Urinary bladder (tissue), 4 donors: ENCODE results near the gene ATP10A. TPM values are rescaled to one million over a fixed set of nuclear protein-coding genes. Genes with fewer than 3 reads are reported as not detected.
A peak's percentile ranks its signal among the peaks of the same experiment; 100 is the strongest.

Source experiments
- DNase-seq: peaks from one replicate; pipeline ENCODE4 v3.0.0-alpha.2; 2015; ENCODE audit errors: extremely low spot score
- H3K27ac ChIP-seq: one replicate; pipeline ENCODE4 v1.5.1; 2013; ENCODE audit warnings: low read depth, mild to moderate bottlenecking, moderate library complexity
- H3K36me3 ChIP-seq: one replicate; pipeline ENCODE4 v1.6.1; 2013; ENCODE audit warnings: mild to moderate bottlenecking, moderate library complexity; ENCODE audit not compliant: insufficient read depth
- H3K4me1 ChIP-seq: one replicate; pipeline ENCODE4 v1.6.1; 2013; ENCODE audit warnings: mild to moderate bottlenecking, moderate library complexity; ENCODE audit not compliant: insufficient read depth
- H3K4me3 ChIP-seq: one replicate; pipeline ENCODE4 v1.5.1; 2013; ENCODE audit warnings: low read depth, low read length
- WGBS: extraction: QIAGEN DNeasy Blood & Tissue Kit; methylation state at CpG from one replicate; pipeline ENCODE4 v1.1.7; 2013; 5-methylcytosine and 5-hydroxymethylcytosine counted together
- polyA plus RNA-seq: library from polyadenylated mRNA; stranded (reverse); fragments of 200-250 nt; gene quantifications from one replicate; pipeline ENCODE4 v1.2.3, GENCODE V29; 2013
- total RNA-seq: library from RNA; depleted of rRNA; stranded (reverse); fragments of >200 nt; gene quantifications from one replicate; pipeline ENCODE4 v1.2.3, GENCODE V29; 2014
- donor health status: healthy with polysubstance abuse.
- donor health status: healthy.

Gene ATP10A
- total and polyA plus RNA-seq, 2 donors, result 5.0 to 7.8 TPM

DNA sequence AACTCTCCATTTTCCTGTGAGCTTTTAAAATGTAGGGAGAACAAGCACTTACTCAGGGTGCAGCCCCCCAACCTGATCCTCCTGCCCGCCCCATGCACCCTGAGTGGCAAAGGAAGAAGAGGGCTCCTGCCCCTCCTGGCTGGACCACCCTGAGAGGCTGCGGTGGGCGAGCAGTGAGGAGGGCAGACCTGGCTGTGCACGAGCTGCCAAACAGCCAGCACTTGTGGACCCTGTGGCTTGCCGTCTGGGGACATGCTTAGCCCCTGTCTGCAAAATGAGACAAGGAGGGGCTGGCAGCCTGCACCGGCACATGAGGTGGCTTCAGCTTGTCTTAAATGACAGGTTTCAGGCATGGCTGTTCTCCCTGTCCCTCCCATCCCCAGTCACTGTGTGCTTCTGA is 18.6 kb downstream of the ATP10A start:
- peaks cover under 1% of the 10 kb centered on the region for H3K4me1 ChIP-seq
- H3K27ac ChIP-seq, result no peak overlapping the region
- WGBS, result 82% methylated on average over 6 of the region's 6 CpGs
- H3K4me3 ChIP-seq, result no peak overlapping the region
- H3K36me3 ChIP-seq, result no peaks in the 10 kb centered on the region
- DNase-seq, result no peak

DNA sequence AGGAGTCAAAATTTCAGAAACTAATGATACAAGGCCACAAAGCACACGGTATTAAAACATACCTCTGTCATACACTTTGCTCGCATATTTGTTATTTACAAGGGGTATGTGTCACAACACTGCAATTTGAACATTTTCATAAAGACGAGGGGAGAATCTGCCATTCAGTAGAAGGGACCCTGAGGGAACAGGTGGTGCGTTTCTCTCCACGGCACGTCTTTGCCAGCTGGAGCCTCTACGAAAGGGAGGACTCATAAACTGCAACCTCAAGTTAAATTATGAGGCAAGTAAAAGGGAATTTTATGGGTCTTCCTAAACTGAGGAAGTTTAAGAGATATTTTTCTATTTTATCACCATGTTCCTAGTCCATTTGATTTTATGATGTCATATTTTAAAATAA is 19.1 kb downstream of the ATP10A start:
- peak; percentile 56 for DNase-seq
- Histone ChIP-seq H3K27ac (no peak overlapping the region), H3K36me3 (no peaks in the 10 kb centered on the region), H3K4me1 (no peaks in the 10 kb centered on the region), H3K4me3 (no peak overlapping the region)
- WGBS, result 60% methylated on average over 7 of the region's 7 CpGs

DNA sequence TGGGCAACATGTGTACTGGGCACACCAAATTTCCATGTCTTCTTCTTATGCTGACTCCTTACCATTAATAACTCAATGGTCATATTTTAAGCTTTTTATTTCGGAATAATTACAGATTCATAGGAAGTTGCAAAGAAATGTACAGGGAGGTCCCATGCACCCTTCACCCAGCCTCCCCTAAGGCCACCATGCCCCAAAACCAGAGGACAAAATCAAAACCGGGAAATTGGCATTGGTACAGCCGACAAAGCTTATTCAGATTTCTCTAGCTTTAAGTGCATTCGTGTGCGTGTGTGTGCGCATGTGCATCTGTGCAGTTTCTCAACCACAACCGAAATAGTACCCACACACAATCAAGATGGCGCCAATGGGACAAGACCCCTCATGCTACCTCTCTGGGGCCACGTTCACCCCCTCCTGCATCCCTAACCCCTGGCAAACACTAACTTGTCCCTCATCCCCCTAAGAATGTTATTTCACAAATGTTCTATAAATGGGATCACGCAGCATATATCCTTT is 23.4 kb downstream of the ATP10A start:
- Histone ChIP-seq H3K4me1 (no peaks in the 10 kb centered on the region), H3K36me3 (no peaks in the 10 kb centered on the region), H3K4me3 (no peak overlapping the region), H3K27ac (no peak overlapping the region)
- no peak for DNase-seq
- 92% methylated on average over 10 of the region's 10 CpGs for WGBS

DNA sequence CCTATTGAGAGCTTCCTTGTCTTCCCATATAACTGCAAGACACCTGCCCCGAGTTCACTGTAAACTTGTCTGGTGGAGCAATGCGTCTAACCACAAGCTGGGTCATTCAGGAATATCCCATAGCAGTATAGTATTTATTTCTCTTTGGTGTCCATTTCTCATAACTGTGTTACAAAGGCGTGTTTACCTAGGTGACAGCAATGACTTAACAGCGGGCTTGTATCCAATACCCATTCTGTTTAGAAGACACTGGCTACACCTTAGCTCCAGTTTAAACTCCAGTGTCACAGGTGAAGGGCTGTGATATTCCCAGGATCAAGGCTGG is 24.3 kb downstream of the ATP10A start:
- Histone ChIP-seq H3K4me1 (no peaks in the 10 kb centered on the region), H3K4me3 (no peak overlapping the region), H3K36me3 (no peaks in the 10 kb centered on the region), H3K27ac (no peak overlapping the region)
- DNase-seq, result no peak
- WGBS, result 65% methylated on average over 4 of the region's 4 CpGs

DNA sequence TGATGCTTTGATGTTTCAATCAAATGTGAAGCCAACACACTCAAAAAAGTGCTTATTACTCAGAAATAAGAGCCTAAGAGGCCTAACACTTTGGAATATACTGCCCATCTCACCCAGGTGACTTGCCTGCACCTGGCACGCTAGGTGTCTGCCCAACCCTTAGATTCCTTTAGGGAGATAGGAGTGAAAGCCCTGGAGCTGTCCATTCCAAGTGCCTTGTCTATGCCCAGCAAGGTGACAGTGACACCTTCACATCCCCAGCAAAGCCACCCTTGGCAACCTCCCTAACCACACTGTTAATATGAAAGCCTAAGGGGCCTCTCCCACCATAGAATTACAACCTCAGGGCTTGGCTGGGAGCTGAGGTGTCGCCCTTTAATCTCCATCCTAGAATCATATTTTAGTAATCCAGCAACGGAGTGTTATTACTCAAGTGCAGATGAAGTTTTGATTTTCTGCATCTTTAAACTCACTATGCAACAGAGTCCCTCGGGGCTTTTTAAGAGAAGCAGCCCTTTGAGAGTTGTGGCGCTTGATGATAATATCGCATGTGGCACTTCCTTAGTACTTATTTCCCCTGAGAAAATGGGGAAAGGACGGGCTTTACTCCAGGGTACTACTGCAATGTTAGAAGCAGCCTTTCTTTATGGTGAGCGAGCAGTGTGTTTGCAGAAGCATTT is 24.8 kb downstream of the ATP10A start:
- no peak for DNase-seq
- 69% methylated on average over 8 of the region's 8 CpGs for WGBS
- no peak overlapping the region for H3K27ac ChIP-seq
- no peaks in the 10 kb centered on the region for H3K36me3 ChIP-seq
- no peak overlapping the region for H3K4me3 ChIP-seq
- no peaks in the 10 kb centered on the region for H3K4me1 ChIP-seq

DNA sequence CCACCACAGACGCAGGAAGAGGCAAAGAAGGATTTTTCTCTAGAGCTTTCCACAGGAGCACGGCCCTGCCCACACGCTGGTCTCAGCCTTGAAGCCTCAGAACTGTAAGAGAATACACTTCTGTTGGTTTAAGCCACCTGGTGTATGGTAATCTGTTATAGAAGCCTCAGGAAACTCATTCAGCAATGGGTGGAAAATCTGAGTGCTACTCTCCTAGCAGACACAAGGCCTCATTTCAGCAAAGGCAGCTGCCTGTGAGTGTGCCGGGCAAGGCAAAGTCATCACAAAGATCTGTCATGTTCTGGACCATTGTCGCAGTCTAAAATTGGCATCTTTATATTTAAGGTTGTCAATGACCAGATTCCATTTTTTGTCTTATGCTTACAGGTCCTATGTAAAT is 31.0 kb downstream of the ATP10A start:
- no peaks in the 10 kb centered on the region for H3K36me3 ChIP-seq
- no peak for DNase-seq
- no peak overlapping the region for H3K4me3 ChIP-seq
- WGBS, result 83% methylated on average over 5 of the region's 5 CpGs
- H3K4me1 ChIP-seq, result no peaks in the 10 kb centered on the region
- H3K27ac ChIP-seq, result peak overlapping the region; percentile 71

DNA sequence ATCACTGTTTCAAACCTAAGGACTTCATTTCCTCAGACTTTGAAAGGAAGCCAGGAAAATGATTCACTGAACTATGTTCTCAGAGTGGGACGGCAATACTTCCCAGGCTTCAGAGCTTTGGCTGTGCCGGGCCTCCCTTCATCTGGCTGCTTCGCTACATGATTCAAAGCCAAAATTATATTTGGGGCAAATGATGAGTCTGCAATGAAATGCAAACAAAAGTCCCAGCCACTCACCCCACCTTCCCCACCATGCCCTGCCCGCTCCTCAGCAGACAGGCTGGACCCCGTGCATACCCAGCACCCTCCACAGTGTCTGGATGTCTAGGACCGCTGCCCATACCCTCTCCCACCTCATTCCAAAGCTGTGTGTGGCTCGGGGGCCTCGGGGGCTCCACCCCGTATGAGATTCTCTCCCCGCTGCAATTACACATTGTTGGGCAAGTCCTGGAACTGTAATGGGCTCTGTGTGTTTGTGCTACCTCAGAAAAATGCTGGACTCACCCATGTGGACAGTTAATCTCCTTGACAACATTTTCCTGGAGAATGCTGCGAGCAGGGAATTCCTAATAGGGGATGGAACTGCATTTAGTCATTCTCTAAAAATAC is 32.2 kb downstream of the ATP10A start:
- Histone ChIP-seq H3K27ac (peak overlapping the region; percentile 86), H3K4me3 (no peak overlapping the region), H3K4me1 (no peaks in the 10 kb centered on the region), H3K36me3 (no peaks in the 10 kb centered on the region)
- peak; percentile 21 for DNase-seq
- 24% methylated on average over 11 of the region's 11 CpGs for WGBS

DNA sequence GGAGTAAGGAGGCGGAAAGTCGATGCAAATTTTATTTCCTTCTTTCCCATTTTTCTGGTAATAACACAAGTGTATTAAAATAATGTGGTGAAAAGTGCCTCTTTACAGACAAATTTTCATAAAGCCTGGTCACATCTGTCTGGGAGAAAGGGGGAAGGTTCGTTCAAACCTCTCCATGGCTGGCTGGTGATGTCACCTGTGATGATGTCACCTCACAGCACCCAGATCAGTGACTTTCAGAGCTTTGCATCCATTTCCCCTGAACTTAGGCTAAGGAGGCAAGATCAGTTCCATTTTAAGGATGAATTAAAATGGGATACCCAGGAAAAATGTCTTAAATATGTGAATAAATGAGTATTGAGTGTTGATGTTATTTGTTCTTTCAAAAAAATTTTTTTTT is 34.1 kb downstream of the ATP10A start:
- no peak for DNase-seq
- no peaks in the 10 kb centered on the region for H3K4me1 ChIP-seq
- WGBS, result 85% methylated on average over 3 of the region's 3 CpGs
- H3K27ac ChIP-seq, result no peak overlapping the region
- no peaks in the 10 kb centered on the region for H3K36me3 ChIP-seq
- no peak overlapping the region for H3K4me3 ChIP-seq

DNA sequence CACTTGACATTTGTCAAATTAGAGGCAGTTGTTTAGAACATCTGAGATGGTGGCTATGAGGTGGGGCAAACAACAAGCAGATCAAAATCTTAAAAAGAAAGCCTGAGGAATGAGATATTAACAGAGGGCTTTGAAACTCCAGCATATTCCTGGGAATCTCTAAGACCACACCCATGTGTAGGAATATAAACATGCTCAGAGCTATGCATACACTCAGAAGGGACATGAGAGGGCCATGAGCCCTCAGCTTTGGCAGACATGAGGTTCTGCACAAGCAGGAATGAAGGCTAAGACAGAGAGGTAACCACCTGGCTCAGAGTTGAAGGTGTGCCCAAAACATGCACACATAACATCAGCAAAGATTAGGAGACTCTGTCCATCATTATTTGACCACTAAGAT is 37.9 kb downstream of the ATP10A start:
- DNase-seq, result no peak
- no peak overlapping the region for H3K27ac ChIP-seq

DNA sequence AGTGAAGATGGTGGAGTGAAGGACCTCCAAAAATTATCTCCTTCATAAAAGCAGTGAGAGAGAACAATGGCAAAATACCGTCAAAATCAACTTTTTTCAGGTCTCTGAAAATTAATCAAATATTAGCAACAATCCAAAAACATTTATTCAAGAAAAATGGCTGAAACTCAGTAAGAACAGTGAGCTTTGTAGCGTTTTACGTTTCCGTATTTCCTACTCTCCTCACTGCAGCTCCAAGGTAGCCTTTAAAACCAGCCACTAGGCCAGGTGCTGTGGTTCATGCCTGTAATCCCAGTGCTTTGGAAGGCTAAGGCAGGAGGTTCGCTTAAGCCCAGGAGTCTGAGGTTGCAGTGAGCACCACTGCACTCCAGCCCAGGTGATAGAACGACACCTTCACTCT is 38.5 kb downstream of the ATP10A start:
- Histone ChIP-seq H3K4me3 (no peak overlapping the region), H3K27ac (no peak overlapping the region), H3K36me3 (no peaks in the 10 kb centered on the region), H3K4me1 (no peaks in the 10 kb centered on the region)
- no peak for DNase-seq
- WGBS, result 78% methylated on average over 6 of the region's 6 CpGs

More for the DNA sequence above, 37.9 kb downstream of the ATP10A start:
- H3K4me3 ChIP-seq, result no peak overlapping the region
- H3K36me3 ChIP-seq, result no peaks in the 10 kb centered on the region
- H3K4me1 ChIP-seq, result no peaks in the 10 kb centered on the region

DNA sequence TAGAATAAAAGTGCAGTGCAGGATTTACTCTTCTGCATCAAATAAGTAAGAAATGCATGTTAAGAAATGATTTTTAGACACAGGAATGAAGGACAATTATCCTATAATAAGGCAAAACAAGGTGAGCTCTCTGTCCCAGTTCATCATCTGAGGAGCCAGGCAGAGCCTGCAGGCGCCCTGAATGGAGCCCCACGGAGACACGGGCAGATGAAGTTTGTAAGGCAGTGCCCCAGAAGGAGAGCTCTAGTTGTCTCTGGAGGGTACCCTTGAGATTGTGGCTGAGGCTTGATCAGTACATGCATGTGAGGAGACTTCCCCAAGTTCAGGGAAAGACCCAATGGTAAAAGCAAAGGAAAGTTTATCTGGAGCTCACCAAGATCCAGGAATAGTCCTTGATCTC is 50.3 kb downstream of the ATP10A start:
- no peaks in the 10 kb centered on the region for H3K4me1 ChIP-seq

DNA sequence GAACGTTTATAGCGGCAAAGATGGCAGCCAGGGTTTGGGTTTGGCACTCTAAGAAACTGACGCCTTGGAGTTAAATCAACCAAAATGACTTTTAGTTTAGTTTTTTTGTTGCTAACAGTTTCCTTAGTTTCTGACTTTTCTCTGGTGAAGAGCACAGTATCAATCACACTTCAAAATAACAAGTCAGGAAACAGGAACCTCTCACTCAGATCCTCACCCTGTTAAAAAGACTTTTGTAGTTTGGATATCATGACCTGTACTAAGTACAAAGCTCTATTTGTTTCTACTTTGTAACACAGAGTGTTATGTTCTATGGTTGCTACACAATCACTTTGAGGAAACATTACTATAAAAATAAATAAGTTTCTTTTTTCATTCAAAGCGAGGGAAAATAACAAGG is 51.1 kb downstream of the ATP10A start:
- H3K4me1 ChIP-seq, result no peaks in the 10 kb centered on the region
- no peak for DNase-seq
- H3K4me3 ChIP-seq, result no peak overlapping the region
- no peak overlapping the region for H3K27ac ChIP-seq
- no peaks in the 10 kb centered on the region for H3K36me3 ChIP-seq
- 94% methylated on average over 4 of the region's 4 CpGs for WGBS

More for the DNA sequence above, 50.3 kb downstream of the ATP10A start:
- 75% methylated on average over 3 of the region's 3 CpGs for WGBS
- no peak overlapping the region for H3K27ac ChIP-seq
- no peaks in the 10 kb centered on the region for H3K36me3 ChIP-seq
- no peak overlapping the region for H3K4me3 ChIP-seq
- DNase-seq, result no peak

DNA sequence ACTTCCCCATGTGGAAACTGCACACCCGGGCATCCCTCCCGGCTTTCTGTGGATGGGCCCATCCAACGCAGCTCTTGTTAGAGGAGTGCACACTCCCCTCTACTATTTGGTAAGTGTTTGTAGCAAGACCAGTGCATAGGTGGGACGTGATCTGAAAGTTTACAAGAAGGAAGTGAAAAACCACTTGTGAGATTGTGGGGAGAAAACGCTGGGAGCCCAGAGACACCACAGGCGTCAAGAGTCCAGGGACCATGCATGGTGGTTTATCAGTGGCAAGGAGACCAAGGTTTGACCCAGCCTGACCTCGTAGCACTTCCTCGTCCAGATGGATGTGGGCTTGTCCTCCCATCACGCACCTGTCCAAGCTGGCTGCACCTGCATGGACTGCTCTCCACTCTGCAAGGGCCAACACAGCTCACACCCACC is 51.6 kb downstream of the ATP10A start:
- DNase-seq, result no peak
- no peak overlapping the region for H3K4me3 ChIP-seq
- WGBS, result 86% methylated on average over 9 of the region's 9 CpGs
- H3K36me3 ChIP-seq, result no peaks in the 10 kb centered on the region
- no peak overlapping the region for H3K27ac ChIP-seq
- H3K4me1 ChIP-seq, result no peaks in the 10 kb centered on the region

DNA sequence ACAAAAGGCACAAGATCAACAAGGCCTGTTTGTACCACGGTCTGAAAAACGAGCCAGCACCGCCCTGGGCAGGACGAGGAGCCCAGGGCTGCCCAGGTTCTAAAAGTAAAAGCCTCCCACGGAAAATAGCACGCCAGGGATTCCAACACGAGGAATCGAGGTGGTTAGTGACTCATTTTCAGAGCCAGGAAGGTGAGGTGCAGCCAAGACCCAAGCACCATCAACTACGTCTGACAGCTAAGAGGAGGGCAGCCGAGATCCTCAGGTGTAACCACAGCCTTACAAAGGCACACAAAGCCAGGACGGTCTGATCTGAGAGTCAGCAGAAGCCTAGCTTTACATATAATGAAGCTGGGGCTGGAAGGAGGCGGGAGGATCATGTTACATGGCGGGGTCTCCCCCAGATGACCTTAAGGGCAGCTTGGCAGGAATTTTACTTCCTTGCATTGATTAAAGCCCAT is 52.5 kb downstream of the ATP10A start:
- 72% methylated on average over 13 of the region's 13 CpGs for WGBS
- Histone ChIP-seq H3K36me3 (no peaks in the 10 kb centered on the region), H3K4me1 (no peaks in the 10 kb centered on the region), H3K4me3 (no peak overlapping the region), H3K27ac (no peak overlapping the region)
- no peak for DNase-seq
